Activated CD4-positive, alpha-beta T cell treated with anti-CD3 and anti-CD28 coated beads for 4 hours (primary cell): Measurements from ENCODE around the gene ATAD2B.
"Not testable (repeated sequence)": the region's sequence is repeated elsewhere in the genome, so short reads cannot be mapped to it uniquely, and the experiment has no call there.

Experiments used
- DNase-seq, 2 donors: peaks; one replicate each; pipeline ENCODE4 v3.0.0-alpha.2; 2020

Gene ATAD2B

GRCh38 chr2:23782646-23783045, 144.3 kb downstream of the ATAD2B start:
- no peak for DNase-seq

GRCh38 chr2:23782126-23782525, 144.8 kb downstream of the ATAD2B start:
- no peak for DNase-seq

- not testable (repeated sequence) for DNase-seq
Measured at GRCh38 chr2:23780465-23780864, 146.5 kb downstream of the ATAD2B start.

- DNase-seq = no peak
Measured at GRCh38 chr2:23777826-23778225, 149.1 kb downstream of the ATAD2B start.

- DNase-seq = no peak
Measured at GRCh38 chr2:23776021-23776420, 150.9 kb downstream of the ATAD2B start.

- no peak for DNase-seq
Measured at GRCh38 chr2:23772684-23773083, 154.2 kb downstream of the ATAD2B start.

GRCh38 chr2:23772056-23772455, 154.9 kb downstream of the ATAD2B start:
- DNase-seq = no peak

- DNase-seq = no peak
Measured at GRCh38 chr2:23769364-23769763, 157.6 kb downstream of the ATAD2B start.

GRCh38 chr2:23767876-23768621, 158.9 kb downstream of the ATAD2B start:
- no peak for DNase-seq

GRCh38 chr2:23762141-23762540, 164.8 kb downstream of the ATAD2B start:
- DNase-seq = no peak

GRCh38 chr2:23761638-23762037, 165.3 kb downstream of the ATAD2B start:
- no peak for DNase-seq

GRCh38 chr2:23760736-23761135, 166.2 kb downstream of the ATAD2B start:
- no peak for DNase-seq

- DNase-seq = no peak
Measured at GRCh38 chr2:23757686-23758433, 169.1 kb downstream of the ATAD2B start.

- DNase-seq = no peak
Measured at GRCh38 chr2:23756593-23757292, 170.2 kb downstream of the ATAD2B start.

- DNase-seq = no peak
Measured at GRCh38 chr2:23754970-23755369, 172.0 kb downstream of the ATAD2B start.

GRCh38 chr2:23753291-23754010, 173.5 kb downstream of the ATAD2B start:
- DNase-seq = no peak

GRCh38 chr2:23751747-23752265, 175.1 kb downstream of the ATAD2B start:
- DNase-seq = no peak

GRCh38 chr2:23746141-23746863, 180.6 kb downstream of the ATAD2B start:
- no peak for DNase-seq

- DNase-seq = no peak
Measured at GRCh38 chr2:23745726-23746105, 181.2 kb downstream of the ATAD2B start.

- no peak for DNase-seq
Measured at GRCh38 chr2:23745068-23745725, 181.7 kb downstream of the ATAD2B start.

GRCh38 chr2:23736783-23737182, 190.1 kb downstream of the ATAD2B start:
- DNase-seq = not testable (repeated sequence)

GRCh38 chr2:23734416-23734815, 192.5 kb downstream of the ATAD2B start:
- no peak for DNase-seq
